ENCODE results near the gene CDHR3. TPM values are rescaled to one million over a fixed set of nuclear protein-coding genes. Genes with fewer than 3 reads are reported as not detected.

The CDHR3 gene
- total RNA-seq, 1 experiment from 2014 or later, result 19.1 TPM

DNA sequence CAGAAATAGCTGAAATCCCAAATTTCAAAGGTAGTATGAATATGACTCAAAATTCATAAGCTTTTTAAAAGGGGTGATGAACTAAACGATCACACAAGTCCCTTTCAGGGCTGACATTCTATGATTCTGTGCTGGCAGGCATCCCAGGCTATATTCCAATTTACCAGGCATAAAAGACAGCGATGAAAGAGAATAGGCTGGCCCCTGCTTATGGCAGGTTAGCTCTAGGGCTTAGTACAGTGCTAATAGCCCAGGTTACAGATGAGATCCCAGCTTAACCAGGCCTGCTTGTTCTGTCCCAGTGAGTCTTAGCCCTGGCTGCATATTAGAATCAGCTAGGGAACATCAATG lies 56.4 kb downstream of the CDHR3 start (continued):
- TF ChIP-seq CREB1 (CRISPR knock-in tag; IDR thresholded peaks at IDR 0.05) (no peak), MXD4 (CRISPR knock-in tag; IDR thresholded peaks at IDR 0.05; ENCODE audit: borderline replicate concordance) (no peak), FOXP1 (CRISPR knock-in tag; IDR thresholded peaks at IDR 0.05; ENCODE audit: borderline replicate concordance) (no peak)
- TF ChIP-seq, protein P1, sequence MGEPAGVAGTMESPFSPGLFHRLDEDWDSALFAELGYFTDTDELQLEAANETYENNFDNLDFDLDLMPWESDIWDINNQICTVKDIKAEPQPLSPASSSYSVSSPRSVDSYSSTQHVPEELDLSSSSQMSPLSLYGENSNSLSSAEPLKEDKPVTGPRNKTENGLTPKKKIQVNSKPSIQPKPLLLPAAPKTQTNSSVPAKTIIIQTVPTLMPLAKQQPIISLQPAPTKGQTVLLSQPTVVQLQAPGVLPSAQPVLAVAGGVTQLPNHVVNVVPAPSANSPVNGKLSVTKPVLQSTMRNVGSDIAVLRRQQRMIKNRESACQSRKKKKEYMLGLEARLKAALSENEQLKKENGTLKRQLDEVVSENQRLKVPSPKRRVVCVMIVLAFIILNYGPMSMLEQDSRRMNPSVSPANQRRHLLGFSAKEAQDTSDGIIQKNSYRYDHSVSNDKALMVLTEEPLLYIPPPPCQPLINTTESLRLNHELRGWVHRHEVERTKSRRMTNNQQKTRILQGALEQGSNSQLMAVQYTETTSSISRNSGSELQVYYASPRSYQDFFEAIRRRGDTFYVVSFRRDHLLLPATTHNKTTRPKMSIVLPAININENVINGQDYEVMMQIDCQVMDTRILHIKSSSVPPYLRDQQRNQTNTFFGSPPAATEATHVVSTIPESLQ (CRISPR knock-in tag; IDR thresholded peaks at IDR 0.05), result no peak

- Mint-ChIP-seq H3K4me3 (no peak overlapping the region), H3K9me3 (0 out of 2 replicates have a peak, but pooled peaks cover 5% of the 10 kb centered on the region), H3K27me3 (ENCODE audit: low read depth) (no peaks in the 10 kb centered on the region; the same call in 1 of the 2 replicates), H3K27ac (peak overlapping the region; percentile 39; the same call in 1 of the 2 replicates), H3K4me1 (peaks cover 35% of the 10 kb centered on the region), H3K36me3 (no peaks in the 10 kb centered on the region; the same call in 1 of the 2 replicates)
- ATAC-seq, result peak; percentile 74
- ChIA-PET POLR2A (no interaction called here), CTCF (interaction anchor here (0.9 to 2.6 kb wide), 5 partner anchors 8 to 256 kb away, joined by 3 to 10 read pairs (median 4); no protein-coding TSS in a partner anchor)
- peak; percentile 30 for DNase-seq (ENCODE audit: low spot score)
- no peak for TF ChIP-seq FOXK1 (CRISPR knock-in tag; IDR thresholded peaks at IDR 0.05)
- TF ChIP-seq ZNF138 (CRISPR knock-in tag; conservative IDR thresholded peaks at IDR 0.05), result no peak
- no peak for TF ChIP-seq IRF2 (CRISPR knock-in tag; IDR thresholded peaks at IDR 0.05; ENCODE audit: borderline replicate concordance, low read depth)
- TF ChIP-seq GRHL2 (CRISPR knock-in tag; IDR thresholded peaks at IDR 0.05; ENCODE audit: insufficient replicate concordance, severe bottlenecking), result no peak
- no peak for TF ChIP-seq ZNF121 (CRISPR knock-in tag; IDR thresholded peaks at IDR 0.05)
- no peak for TF ChIP-seq HMGA2 (CRISPR knock-in tag; IDR thresholded peaks at IDR 0.05)
- TF ChIP-seq USF2 (CRISPR knock-in tag; IDR thresholded peaks at IDR 0.05), result no peak
- TF ChIP-seq NR2C2 (CRISPR knock-in tag; IDR thresholded peaks at IDR 0.05), result no peak
- TF ChIP-seq, protein P2, sequence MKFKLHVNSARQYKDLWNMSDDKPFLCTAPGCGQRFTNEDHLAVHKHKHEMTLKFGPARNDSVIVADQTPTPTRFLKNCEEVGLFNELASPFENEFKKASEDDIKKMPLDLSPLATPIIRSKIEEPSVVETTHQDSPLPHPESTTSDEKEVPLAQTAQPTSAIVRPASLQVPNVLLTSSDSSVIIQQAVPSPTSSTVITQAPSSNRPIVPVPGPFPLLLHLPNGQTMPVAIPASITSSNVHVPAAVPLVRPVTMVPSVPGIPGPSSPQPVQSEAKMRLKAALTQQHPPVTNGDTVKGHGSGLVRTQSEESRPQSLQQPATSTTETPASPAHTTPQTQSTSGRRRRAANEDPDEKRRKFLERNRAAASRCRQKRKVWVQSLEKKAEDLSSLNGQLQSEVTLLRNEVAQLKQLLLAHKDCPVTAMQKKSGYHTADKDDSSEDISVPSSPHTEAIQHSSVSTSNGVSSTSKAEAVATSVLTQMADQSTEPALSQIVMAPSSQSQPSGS (CRISPR knock-in tag; IDR thresholded peaks at IDR 0.05; ENCODE audit: borderline replicate concordance, low read depth), result no peak
- 0 out of 2 replicates have a peak, but pooled peaks have one; percentile 39 for TF ChIP-seq ATF3 (CRISPR knock-in tag; conservative IDR thresholded peaks at IDR 0.05)
- no peak for TF ChIP-seq SOX15 (CRISPR knock-in tag; IDR thresholded peaks at IDR 0.05)
- TF ChIP-seq FOXP4 (CRISPR knock-in tag; IDR thresholded peaks at IDR 0.05), result no peak
- no peak for TF ChIP-seq CTCF (IDR thresholded peaks at IDR 0.05)
- TF ChIP-seq, protein P3, sequence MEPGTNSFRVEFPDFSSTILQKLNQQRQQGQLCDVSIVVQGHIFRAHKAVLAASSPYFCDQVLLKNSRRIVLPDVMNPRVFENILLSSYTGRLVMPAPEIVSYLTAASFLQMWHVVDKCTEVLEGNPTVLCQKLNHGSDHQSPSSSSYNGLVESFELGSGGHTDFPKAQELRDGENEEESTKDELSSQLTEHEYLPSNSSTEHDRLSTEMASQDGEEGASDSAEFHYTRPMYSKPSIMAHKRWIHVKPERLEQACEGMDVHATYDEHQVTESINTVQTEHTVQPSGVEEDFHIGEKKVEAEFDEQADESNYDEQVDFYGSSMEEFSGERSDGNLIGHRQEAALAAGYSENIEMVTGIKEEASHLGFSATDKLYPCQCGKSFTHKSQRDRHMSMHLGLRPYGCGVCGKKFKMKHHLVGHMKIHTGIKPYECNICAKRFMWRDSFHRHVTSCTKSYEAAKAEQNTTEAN (CRISPR knock-in tag; IDR thresholded peaks at IDR 0.05), result no peak
- TF ChIP-seq, protein P4, sequence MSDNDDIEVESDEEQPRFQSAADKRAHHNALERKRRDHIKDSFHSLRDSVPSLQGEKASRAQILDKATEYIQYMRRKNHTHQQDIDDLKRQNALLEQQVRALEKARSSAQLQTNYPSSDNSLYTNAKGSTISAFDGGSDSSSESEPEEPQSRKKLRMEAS (CRISPR knock-in tag; IDR thresholded peaks at IDR 0.05), result peak; percentile 77
- TF ChIP-seq ZNF396 (CRISPR knock-in tag; IDR thresholded peaks at IDR 0.05; ENCODE audit: borderline replicate concordance), result no peak
- TF ChIP-seq, protein P5, sequence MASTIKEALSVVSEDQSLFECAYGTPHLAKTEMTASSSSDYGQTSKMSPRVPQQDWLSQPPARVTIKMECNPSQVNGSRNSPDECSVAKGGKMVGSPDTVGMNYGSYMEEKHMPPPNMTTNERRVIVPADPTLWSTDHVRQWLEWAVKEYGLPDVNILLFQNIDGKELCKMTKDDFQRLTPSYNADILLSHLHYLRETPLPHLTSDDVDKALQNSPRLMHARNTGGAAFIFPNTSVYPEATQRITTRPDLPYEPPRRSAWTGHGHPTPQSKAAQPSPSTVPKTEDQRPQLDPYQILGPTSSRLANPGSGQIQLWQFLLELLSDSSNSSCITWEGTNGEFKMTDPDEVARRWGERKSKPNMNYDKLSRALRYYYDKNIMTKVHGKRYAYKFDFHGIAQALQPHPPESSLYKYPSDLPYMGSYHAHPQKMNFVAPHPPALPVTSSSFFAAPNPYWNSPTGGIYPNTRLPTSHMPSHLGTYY (CRISPR knock-in tag; IDR thresholded peaks at IDR 0.05), result no peak
- no peak for TF ChIP-seq NFATC4 (CRISPR knock-in tag; IDR thresholded peaks at IDR 0.05)
- no peak for TF ChIP-seq CREM (CRISPR knock-in tag; IDR thresholded peaks at IDR 0.05)
Measured at GRCh38 chr7:106021151-106022067, 58.3 kb downstream of the CDHR3 start.
